Aorta (tissue), 4 donors: ENCODE data around the gene OR2C1. TPM values are rescaled to one million over a fixed set of nuclear protein-coding genes. Genes with fewer than 3 reads are reported as not detected.

Experiments
- polyA plus RNA-seq, 2 donors: library from polyadenylated mRNA; stranded (reverse); fragments of 200-250 nt; gene quantifications; one replicate each; pipeline ENCODE4 v1.2.3, GENCODE V29; 2013
- total RNA-seq, 2 donors: library from RNA; stranded (reverse); fragmentation: NEBNext Ultra II Directional; extraction: Animal tissue kit (Norgen Biotek cat#: 25700); gene quantifications; one replicate each; pipeline ENCODE4 v1.2.1, GENCODE V29; 2021
- donor health status: healthy with polysubstance abuse.
- donor health status: Bipolar disorder and iron deficiency.
- donor health status: DM: no; HTN: no; CAD: no.
- donor health status: DM: yes; HTN: yes; CAD: no.

The OR2C1 gene
- total and polyA plus RNA-seq, 4 donors: not detected

Other genes with a start within 250 kb of the OR2C1 start
- gene ZNF205, start 243.3 kb upstream of the OR2C1 start, total RNA-seq: 10 to 100 TPM in 1 of 2 donors, 1 to 10 TPM in 1; 7.1 to 10.0 TPM
- gene ZNF205, start 243.3 kb upstream of the OR2C1 start, polyA plus RNA-seq: 10 to 100 TPM in 1 of 2 donors, 1 to 10 TPM in 1; 8.9 to 36.6 TPM
- gene ZNF213, start 220.9 kb upstream of the OR2C1 start, total RNA-seq: 1 to 10 TPM; 8.0 to 8.6 TPM
- gene ZNF213, start 220.9 kb upstream of the OR2C1 start, polyA plus RNA-seq: 1 to 10 TPM; 2.3 to 5.6 TPM
- not detected for gene OR1F1, start 167.7 kb upstream of the OR2C1 start, total RNA-seq
- gene OR1F1, start 167.7 kb upstream of the OR2C1 start, polyA plus RNA-seq: not detected
- 1 to 10 TPM; 7.4 to 8.1 TPM for gene ZNF200, start 120.7 kb upstream of the OR2C1 start, total RNA-seq
- 1 to 10 TPM; 4.0 to 4.5 TPM for gene ZNF200, start 120.7 kb upstream of the OR2C1 start, polyA plus RNA-seq
- 1 to 10 TPM; 2.9 to 4.5 TPM for gene MEFV, start 99.3 kb upstream of the OR2C1 start, total RNA-seq
- gene MEFV, start 99.3 kb upstream of the OR2C1 start, polyA plus RNA-seq: 1 to 10 TPM in 1 of 2 donors, under 1 TPM in 1; 0.20 to 1.6 TPM
- 10 to 100 TPM; 26.2 to 27.4 TPM for gene ZNF263, start 72.4 kb upstream of the OR2C1 start, total RNA-seq
- 10 to 100 TPM in 1 of 2 donors, 1 to 10 TPM in 1; 8.3 to 17.2 TPM for gene ZNF263, start 72.4 kb upstream of the OR2C1 start, polyA plus RNA-seq
- gene TIGD7, start 50.5 kb upstream of the OR2C1 start, total RNA-seq: 1 to 10 TPM; 9.0 to 9.8 TPM
- gene TIGD7, start 50.5 kb upstream of the OR2C1 start, polyA plus RNA-seq: 1 to 10 TPM; 2.6 to 4.6 TPM
- 10 to 100 TPM; 26.9 to 28.1 TPM for gene ZNF75A, start 50.4 kb upstream of the OR2C1 start, total RNA-seq
- gene ZNF75A, start 50.4 kb upstream of the OR2C1 start, polyA plus RNA-seq: 10 to 100 TPM in 1 of 2 donors, 1 to 10 TPM in 1; 6.1 to 17.3 TPM
- 10 to 100 TPM; 11.4 to 14.1 TPM for gene ZSCAN32, start 45.1 kb downstream of the OR2C1 start, total RNA-seq
- 1 to 10 TPM; 9.1 to 10.0 TPM for gene ZSCAN32, start 45.1 kb downstream of the OR2C1 start, polyA plus RNA-seq
- 10 to 100 TPM in 1 of 2 donors, 1 to 10 TPM in 1; 8.2 to 10.9 TPM for gene ZNF174, start 45.3 kb downstream of the OR2C1 start, total RNA-seq
- gene ZNF174, start 45.3 kb downstream of the OR2C1 start, polyA plus RNA-seq: 1 to 10 TPM; 2.3 to 7.7 TPM
- gene ZNF597, start 87.6 kb downstream of the OR2C1 start, total RNA-seq: 1 to 10 TPM; 2.9 to 3.2 TPM
- 1 to 10 TPM in 1 of 2 donors, under 1 TPM in 1; 0.25 to 1.1 TPM for gene ZNF597, start 87.6 kb downstream of the OR2C1 start, polyA plus RNA-seq
- 10 to 100 TPM; 32.4 to 47.5 TPM for gene NAA60, start 87.8 kb downstream of the OR2C1 start, total RNA-seq
- gene NAA60, start 87.8 kb downstream of the OR2C1 start, polyA plus RNA-seq: 10 to 100 TPM; 20.2 to 39.0 TPM
- gene C16orf90, start 139.6 kb downstream of the OR2C1 start, total RNA-seq: not detected
- gene C16orf90, start 139.6 kb downstream of the OR2C1 start, polyA plus RNA-seq: not detected
- gene CLUAP1, start 145.1 kb downstream of the OR2C1 start, total RNA-seq: 10 to 100 TPM; 15.3 to 23.7 TPM
- gene CLUAP1, start 145.1 kb downstream of the OR2C1 start, polyA plus RNA-seq: 10 to 100 TPM; 12.3 to 22.2 TPM
- 1 to 10 TPM in 1 of 2 donors, under 1 TPM in 1; 0.97 to 2.3 TPM for gene NLRC3, start 221.5 kb downstream of the OR2C1 start, total RNA-seq
- under 1 TPM in 1 of 2 donors, not detected in 1; 0.38 TPM for gene NLRC3, start 221.5 kb downstream of the OR2C1 start, polyA plus RNA-seq